Measurements from ENCODE around the gene SIGLEC9.

Gene SIGLEC9

DNA sequence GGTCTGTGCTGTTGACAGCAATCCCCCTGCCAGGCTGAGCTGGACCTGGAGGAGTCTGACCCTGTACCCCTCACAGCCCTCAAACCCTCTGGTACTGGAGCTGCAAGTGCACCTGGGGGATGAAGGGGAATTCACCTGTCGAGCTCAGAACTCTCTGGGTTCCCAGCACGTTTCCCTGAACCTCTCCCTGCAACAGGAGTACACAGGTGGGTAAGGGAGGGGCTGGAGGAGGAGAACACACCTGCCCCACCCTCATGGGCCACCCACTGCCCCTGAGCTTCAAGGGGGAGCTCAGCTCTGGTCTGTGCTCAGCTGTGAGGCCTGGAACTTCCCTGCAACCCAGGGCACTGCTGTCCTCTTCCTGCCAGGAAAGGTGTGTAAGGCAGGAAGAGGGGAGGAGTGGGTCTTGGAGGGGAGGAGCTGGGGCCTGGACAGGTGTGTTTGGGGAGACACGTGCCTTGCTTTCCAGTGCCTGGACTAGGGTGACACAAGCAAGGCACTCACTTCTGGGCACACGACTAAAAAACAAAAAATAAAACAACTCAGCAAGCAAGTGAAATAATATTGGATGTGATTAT is 21.3 kb downstream of the SIGLEC9 start:
- TF ChIP-seq, protein P1, sequence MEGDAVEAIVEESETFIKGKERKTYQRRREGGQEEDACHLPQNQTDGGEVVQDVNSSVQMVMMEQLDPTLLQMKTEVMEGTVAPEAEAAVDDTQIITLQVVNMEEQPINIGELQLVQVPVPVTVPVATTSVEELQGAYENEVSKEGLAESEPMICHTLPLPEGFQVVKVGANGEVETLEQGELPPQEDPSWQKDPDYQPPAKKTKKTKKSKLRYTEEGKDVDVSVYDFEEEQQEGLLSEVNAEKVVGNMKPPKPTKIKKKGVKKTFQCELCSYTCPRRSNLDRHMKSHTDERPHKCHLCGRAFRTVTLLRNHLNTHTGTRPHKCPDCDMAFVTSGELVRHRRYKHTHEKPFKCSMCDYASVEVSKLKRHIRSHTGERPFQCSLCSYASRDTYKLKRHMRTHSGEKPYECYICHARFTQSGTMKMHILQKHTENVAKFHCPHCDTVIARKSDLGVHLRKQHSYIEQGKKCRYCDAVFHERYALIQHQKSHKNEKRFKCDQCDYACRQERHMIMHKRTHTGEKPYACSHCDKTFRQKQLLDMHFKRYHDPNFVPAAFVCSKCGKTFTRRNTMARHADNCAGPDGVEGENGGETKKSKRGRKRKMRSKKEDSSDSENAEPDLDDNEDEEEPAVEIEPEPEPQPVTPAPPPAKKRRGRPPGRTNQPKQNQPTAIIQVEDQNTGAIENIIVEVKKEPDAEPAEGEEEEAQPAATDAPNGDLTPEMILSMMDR (IDR thresholded peaks at IDR 0.05) = no peak
- H3K27me3 ChIP-seq = peaks cover 6% of the 10 kb centered on the region
- H3K27ac ChIP-seq = no peak overlapping the region
- H3K4me1 ChIP-seq (ENCODE audit: control insufficient read depth in 1 of 2, insufficient read depth in 1 of 2, low read depth in 1 of 2, low read length in 1 of 2) = peaks cover 77 to 78% of the 10 kb centered on the region in 2 experiments
- peaks cover 16% of the 10 kb centered on the region for H3K36me3 ChIP-seq
- no peaks in the 10 kb centered on the region for H3K9me3 ChIP-seq
- H3K4me3 ChIP-seq (ENCODE audit: low read depth in 1 of 2, low read length in 1 of 2) = no peak overlapping the region

DNA sequence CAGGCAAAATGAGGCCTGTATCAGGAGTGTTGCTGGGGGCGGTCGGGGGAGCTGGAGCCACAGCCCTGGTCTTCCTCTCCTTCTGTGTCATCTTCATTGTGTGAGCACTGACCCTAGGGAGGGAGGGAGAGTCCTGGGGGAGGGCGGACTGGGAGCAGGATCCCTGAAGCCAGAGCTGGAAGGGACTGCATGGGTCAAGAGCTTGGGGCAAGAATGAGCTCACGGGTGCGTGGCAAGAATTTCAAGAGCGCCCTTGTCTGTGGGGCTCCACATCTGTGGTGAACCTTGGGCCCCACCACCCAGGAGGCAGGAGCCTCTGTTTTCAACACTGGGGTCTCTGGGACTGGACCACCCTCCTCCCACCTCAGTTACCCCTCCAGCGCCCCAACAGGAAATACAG is 22.0 kb downstream of the SIGLEC9 start:
- TF ChIP-seq, protein P1 (IDR thresholded peaks at IDR 0.05) = no peak
- Histone ChIP-seq H3K9me3 (no peaks in the 10 kb centered on the region), H3K4me1 (ENCODE audit: control insufficient read depth in 1 of 2, insufficient read depth in 1 of 2, low read depth in 1 of 2, low read length in 1 of 2) (peaks cover 69 to 71% of the 10 kb centered on the region in 2 experiments), H3K27ac (no peak overlapping the region), H3K4me3 (ENCODE audit: low read depth in 1 of 2, low read length in 1 of 2) (no peak overlapping the region), H3K36me3 (peaks cover 16% of the 10 kb centered on the region), H3K27me3 (peaks cover 6% of the 10 kb centered on the region)

DNA sequence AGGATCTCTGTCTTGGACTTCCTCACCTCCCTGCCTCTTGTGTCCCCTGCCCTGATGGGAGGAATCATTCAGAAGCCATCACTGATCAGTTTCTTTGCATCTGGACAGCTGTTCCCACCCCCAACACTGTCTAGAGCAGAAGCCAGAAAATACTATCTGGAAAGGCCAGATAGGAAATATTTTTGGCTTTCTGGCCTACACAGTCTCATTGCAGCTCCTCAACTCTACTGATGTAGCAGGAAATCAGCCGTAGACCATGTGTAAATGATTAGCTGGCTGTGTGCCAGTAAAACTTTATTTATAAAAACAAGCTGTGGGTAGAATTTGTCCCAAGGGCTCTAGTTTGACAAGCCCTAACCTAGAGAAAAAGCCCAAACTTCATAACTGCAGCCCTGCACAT is 23.0 kb downstream of the SIGLEC9 start:
- peaks cover 60 to 62% of the 10 kb centered on the region in 2 experiments for H3K4me1 ChIP-seq (ENCODE audit: control insufficient read depth in 1 of 2, insufficient read depth in 1 of 2, low read depth in 1 of 2, low read length in 1 of 2)
- H3K9me3 ChIP-seq = no peaks in the 10 kb centered on the region
- H3K4me3 ChIP-seq (ENCODE audit: low read depth in 1 of 2, low read length in 1 of 2) = peak overlapping the region in 1 of 2 experiments; percentile 37
- TF ChIP-seq, protein P1 (IDR thresholded peaks at IDR 0.05) = no peak
- H3K27ac ChIP-seq = peak overlapping the region; percentile 73
- peaks cover 16% of the 10 kb centered on the region for H3K36me3 ChIP-seq
- H3K27me3 ChIP-seq = peaks cover 6% of the 10 kb centered on the region

DNA sequence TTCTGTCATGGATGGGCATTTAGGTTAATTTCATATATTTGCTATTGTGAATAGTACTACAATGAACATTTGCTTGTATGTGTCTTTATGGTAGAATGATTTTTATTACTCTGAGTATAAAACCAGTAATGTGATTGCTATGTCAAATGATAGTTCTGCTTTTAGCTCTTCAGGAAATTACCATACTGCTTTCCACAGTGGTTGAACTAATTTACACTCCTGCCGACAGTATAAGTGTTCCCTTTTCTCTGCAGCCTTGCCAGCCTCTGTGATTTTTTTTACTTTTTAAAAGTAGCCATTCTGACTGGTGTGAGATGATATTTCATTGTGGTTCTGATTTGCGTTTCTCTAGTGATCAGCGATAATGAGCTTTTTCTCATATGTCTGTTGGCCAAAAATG is 23.9 kb downstream of the SIGLEC9 start:
- Histone ChIP-seq H3K4me1 (ENCODE audit: control insufficient read depth in 1 of 2, insufficient read depth in 1 of 2, low read depth in 1 of 2, low read length in 1 of 2) (peaks cover 51 to 53% of the 10 kb centered on the region in 2 experiments), H3K4me3 (ENCODE audit: low read depth in 1 of 2, low read length in 1 of 2) (peak overlapping the region; percentile 6 to 37), H3K27ac (peak overlapping the region; percentile 73), H3K27me3 (peaks cover 6% of the 10 kb centered on the region), H3K9me3 (no peaks in the 10 kb centered on the region), H3K36me3 (peaks cover 16% of the 10 kb centered on the region)
- TF ChIP-seq, protein P1 (IDR thresholded peaks at IDR 0.05) = no peak

DNA sequence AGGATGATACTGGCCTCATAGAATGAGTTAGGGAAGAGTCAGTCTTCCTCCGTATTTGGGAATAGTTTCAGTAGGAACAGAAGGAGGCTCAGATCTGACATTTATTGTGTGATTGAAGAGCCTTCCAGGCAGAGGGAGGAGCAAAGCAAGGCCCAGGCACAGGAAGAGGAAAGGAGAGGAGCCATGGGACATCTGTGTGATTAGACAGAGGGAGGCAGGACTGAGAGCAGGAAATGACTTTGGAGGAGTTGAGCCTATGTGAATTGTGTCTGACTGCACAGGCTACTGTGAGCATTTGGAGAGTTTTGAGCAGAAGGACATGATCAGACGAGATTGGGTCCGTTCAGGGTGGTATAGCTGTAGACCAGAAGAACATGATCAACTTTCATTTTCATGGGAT is 25.9 kb downstream of the SIGLEC9 start:
- peaks cover 31 to 38% of the 10 kb centered on the region in 2 experiments for H3K4me1 ChIP-seq (ENCODE audit: control insufficient read depth in 1 of 2, insufficient read depth in 1 of 2, low read depth in 1 of 2, low read length in 1 of 2)
- H3K36me3 ChIP-seq = peaks cover 31% of the 10 kb centered on the region
- H3K27ac ChIP-seq = no peak overlapping the region
- TF ChIP-seq, protein P1 (IDR thresholded peaks at IDR 0.05) = no peak
- H3K27me3 ChIP-seq = peaks cover 6% of the 10 kb centered on the region
- no peak overlapping the region for H3K4me3 ChIP-seq (ENCODE audit: low read depth in 1 of 2, low read length in 1 of 2)
- H3K9me3 ChIP-seq = no peaks in the 10 kb centered on the region
